HepG2 (cell line): ENCODE results near the gene COL2A1. TPM values are rescaled to one million over a fixed set of nuclear protein-coding genes. Genes with fewer than 3 reads are reported as not detected.

Experiments used
- BCL6 ChIP-seq: IDR thresholded peaks from 2 replicates; pipeline ENCODE4 v1.6.1; 2016; ENCODE audit warnings: missing genetic modification reagents, missing compliant biosample characterization
- CENPX ChIP-seq: sonication (generic); formaldehyde crosslinking; IDR thresholded peaks from 2 replicates; pipeline ENCODE4 v1.9.0; 2021; ENCODE audit warnings: mild to moderate bottlenecking, missing genetic modification reagents, moderate library complexity
- HNF1A ChIP-seq, 2 experiments: sonication (generic) in 1 of 2; formaldehyde crosslinking in 1 of 2; IDR thresholded peaks; 2 replicates each; pipeline versions ENCODE4 v1.4.0 to v1.6.1; 2016 to 2020; ENCODE audit warnings: borderline replicate concordance in 1 of 2, low read depth in 1 of 2, mild to moderate bottlenecking in 1 of 2, missing genetic modification reagents in 1 of 2
- HNRNPK ChIP-seq: fragments of 200-400 bp; formaldehyde crosslinking; IDR thresholded peaks from 2 replicates; pipeline ENCODE4 v1.6.1; 2018; ENCODE audit warnings: low read length, low read depth, moderate library complexity, mild to moderate bottlenecking; ENCODE audit not compliant: poor library complexity, severe bottlenecking
- HNRNPLL ChIP-seq: fragments of 200-400 bp; formaldehyde crosslinking; IDR thresholded peaks from 2 replicates; pipeline ENCODE4 v1.6.1; 2017; ENCODE audit warnings: mild to moderate bottlenecking, low read depth, low read length; ENCODE audit not compliant: poor library complexity, severe bottlenecking
- NCOA1 ChIP-seq: sonication (generic); formaldehyde crosslinking; IDR thresholded peaks from 2 replicates; pipeline ENCODE4 v1.9.0; 2021; ENCODE audit warnings: missing genetic modification reagents
- SOX6 ChIP-seq, 2 experiments: fragments of 450-650 bp in 1 of 2; sonication (generic) in 1 of 2; formaldehyde crosslinking in 1 of 2; IDR thresholded peaks; 2 replicates each; pipeline versions ENCODE4 v1.4.0 to v1.6.1; 2017 to 2020; ENCODE audit warnings: antibody characterized with exemption in 1 of 2, mild to moderate bottlenecking in 1 of 2, missing genetic modification reagents in 1 of 2
- SRSF1 ChIP-seq: fragments of 200-400 bp; formaldehyde crosslinking; optimal IDR thresholded peaks from 2 replicates; pipeline ENCODE3; 2017; ENCODE audit warnings: mild to moderate bottlenecking, low read depth, low read length, moderate library complexity
- TBP ChIP-seq: sonication (generic); formaldehyde crosslinking; IDR thresholded peaks from 2 replicates; pipeline ENCODE4 v1.5.0; 2020; ENCODE audit warnings: missing genetic modification reagents
- ZNF251 ChIP-seq: sonication (generic); formaldehyde crosslinking; IDR thresholded peaks from 2 replicates; pipeline ENCODE4 v1.9.0; 2021; ENCODE audit warnings: mild to moderate bottlenecking, missing genetic modification reagents
- ZNF891 ChIP-seq: sonication (generic); formaldehyde crosslinking; IDR thresholded peaks from 2 replicates; pipeline ENCODE4 v1.5.0; 2020; ENCODE audit warnings: mild to moderate bottlenecking, missing genetic modification reagents
- polyA plus RNA-seq, 8 experiments: library from polyadenylated mRNA; depleted of rRNA in 3 of 8; stranded (reverse) in 7 of 8; unstranded in 1 of 8; fragments of >200 nt; fragmentation: Illumina TruSeq in 4 of 8; extraction: Trizol in 4 of 8; gene quantifications; 2 replicates each; pipeline versions ENCODE4 v1.2.1 to v1.2.3, GENCODE V29; 2011 to 2016; ENCODE audit warnings: low read depth in 4 of 8, missing spikeins in 1 of 8, mixed read lengths in 1 of 8; ENCODE audit not compliant: insufficient read depth in 1 of 8
- total RNA-seq, 5 experiments: library from RNA; depleted of rRNA; stranded (reverse); fragments of >200 nt; fragmentation: Illumina TruSeq; extraction: Trizol; gene quantifications; 2 replicates each; pipeline ENCODE4 v1.2.3, GENCODE V29; 2016; ENCODE audit warnings: low read depth in 1 of 5
- TF ChIP-seq, protein P1 (sequence below): sonication (generic); formaldehyde crosslinking; IDR thresholded peaks from 2 replicates; pipeline ENCODE4 v1.8.1; 2023; ENCODE audit warnings: mild to moderate bottlenecking, moderate library complexity, missing genetic modification reagents
- TF ChIP-seq, protein P2 (sequence below): sonication (generic); formaldehyde crosslinking; IDR thresholded peaks from 2 replicates; pipeline ENCODE4 v1.5.1; 2020; ENCODE audit warnings: mild to moderate bottlenecking, missing genetic modification reagents, moderate library complexity

The COL2A1 gene
- total and polyA plus RNA-seq, 2 of the 13 experiments (the other 11 are each of a cell fraction or from before 2014, with no cell fraction given) = 7.4 to 38.3 TPM

- TF ChIP-seq HNF1A (IDR thresholded peaks at IDR 0.05; ENCODE audit: low read depth) = no peak
- 0 out of 2 replicates have a peak, but pooled peaks have one; percentile 20 for TF ChIP-seq HNF1A (CRISPR knock-in tag; IDR thresholded peaks at IDR 0.05; ENCODE audit: borderline replicate concordance)
- no peak for TF ChIP-seq ZNF251 (CRISPR knock-in tag)
- no peak for TF ChIP-seq CENPX (CRISPR knock-in tag)
- TF ChIP-seq TBP (CRISPR knock-in tag) = no peak
- TF ChIP-seq SOX6 (IDR thresholded peaks at IDR 0.05) = no peak
- no peak for TF ChIP-seq SOX6 (CRISPR knock-in tag; IDR thresholded peaks at IDR 0.05)
- TF ChIP-seq, protein P1, sequence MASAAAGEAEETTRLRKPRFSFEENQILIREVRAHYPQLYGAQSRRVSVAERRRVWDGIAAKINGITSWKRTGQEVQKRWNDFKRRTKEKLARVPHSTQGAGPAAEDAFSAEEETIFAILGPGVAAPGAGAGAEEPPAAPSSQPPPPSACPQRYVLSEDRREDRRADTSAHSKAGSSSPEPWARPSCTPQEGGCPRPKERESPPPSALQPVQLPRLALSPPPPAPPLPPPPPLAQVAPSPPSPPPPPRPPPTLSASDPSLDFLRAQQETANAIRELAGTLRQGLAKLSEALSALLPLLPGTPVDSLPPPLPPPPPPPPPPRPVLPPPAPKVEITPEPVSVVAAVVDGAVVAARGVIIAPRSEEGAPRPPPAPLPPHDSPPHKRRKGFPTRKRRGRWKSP = 0 out of 2 replicates have a peak, but pooled peaks have one; percentile 41
- peak; percentile 15; the same call in 1 of the 2 replicates for TF ChIP-seq BCL6 (CRISPR knock-in tag)
- TF ChIP-seq HNRNPLL = peak; percentile 42
- peak; percentile 16 for TF ChIP-seq HNRNPK
- 0 out of 2 replicates have a peak, but pooled peaks have one; percentile 24 for TF ChIP-seq ZNF891 (CRISPR knock-in tag)
- TF ChIP-seq, protein P2, sequence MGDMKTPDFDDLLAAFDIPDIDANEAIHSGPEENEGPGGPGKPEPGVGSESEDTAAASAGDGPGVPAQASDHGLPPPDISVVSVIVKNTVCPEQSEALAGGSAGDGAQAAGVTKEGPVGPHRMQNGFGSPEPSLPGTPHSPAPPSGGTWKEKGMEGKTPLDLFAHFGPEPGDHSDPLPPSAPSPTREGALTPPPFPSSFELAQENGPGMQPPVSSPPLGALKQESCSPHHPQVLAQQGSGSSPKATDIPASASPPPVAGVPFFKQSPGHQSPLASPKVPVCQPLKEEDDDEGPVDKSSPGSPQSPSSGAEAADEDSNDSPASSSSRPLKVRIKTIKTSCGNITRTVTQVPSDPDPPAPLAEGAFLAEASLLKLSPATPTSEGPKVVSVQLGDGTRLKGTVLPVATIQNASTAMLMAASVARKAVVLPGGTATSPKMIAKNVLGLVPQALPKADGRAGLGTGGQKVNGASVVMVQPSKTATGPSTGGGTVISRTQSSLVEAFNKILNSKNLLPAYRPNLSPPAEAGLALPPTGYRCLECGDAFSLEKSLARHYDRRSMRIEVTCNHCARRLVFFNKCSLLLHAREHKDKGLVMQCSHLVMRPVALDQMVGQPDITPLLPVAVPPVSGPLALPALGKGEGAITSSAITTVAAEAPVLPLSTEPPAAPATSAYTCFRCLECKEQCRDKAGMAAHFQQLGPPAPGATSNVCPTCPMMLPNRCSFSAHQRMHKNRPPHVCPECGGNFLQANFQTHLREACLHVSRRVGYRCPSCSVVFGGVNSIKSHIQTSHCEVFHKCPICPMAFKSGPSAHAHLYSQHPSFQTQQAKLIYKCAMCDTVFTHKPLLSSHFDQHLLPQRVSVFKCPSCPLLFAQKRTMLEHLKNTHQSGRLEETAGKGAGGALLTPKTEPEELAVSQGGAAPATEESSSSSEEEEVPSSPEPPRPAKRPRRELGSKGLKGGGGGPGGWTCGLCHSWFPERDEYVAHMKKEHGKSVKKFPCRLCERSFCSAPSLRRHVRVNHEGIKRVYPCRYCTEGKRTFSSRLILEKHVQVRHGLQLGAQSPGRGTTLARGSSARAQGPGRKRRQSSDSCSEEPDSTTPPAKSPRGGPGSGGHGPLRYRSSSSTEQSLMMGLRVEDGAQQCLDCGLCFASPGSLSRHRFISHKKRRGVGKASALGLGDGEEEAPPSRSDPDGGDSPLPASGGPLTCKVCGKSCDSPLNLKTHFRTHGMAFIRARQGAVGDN (CRISPR knock-in tag) = peak; percentile 8; the same call in 1 of the 2 replicates
- TF ChIP-seq SRSF1 = peak; percentile 31
- TF ChIP-seq NCOA1 = 0 out of 2 replicates have a peak, but pooled peaks have one; percentile 29
Observed at GRCh38 chr12:48001505-48002413, 2.5 kb downstream of the COL2A1 start (continued).
